HepG2 (cell line): Measurements from ENCODE around the gene GPD1.

Experiments used
- CEBPB ChIP-seq: IDR thresholded peaks from 2 replicates; pipeline ENCODE4 v1.6.1; 2011; ENCODE audit warnings: low read depth, low read length, improper control_type of control experiment, borderline replicate concordance
- FOXM1 ChIP-seq: sonication (generic); formaldehyde crosslinking; IDR thresholded peaks from 2 replicates; pipeline ENCODE4 v1.5.0; 2020; ENCODE audit warnings: missing genetic modification reagents
- POLR2AphosphoS5 ChIP-seq: IDR thresholded peaks from 2 replicates; pipeline ENCODE4 v1.6.1; 2012; ENCODE audit warnings: low read depth, low read length
- SMC3 ChIP-seq: IDR thresholded peaks from 2 replicates; pipeline ENCODE4 v1.6.1; 2011; ENCODE audit warnings: low read length, improper control_type of control experiment
- ZFP36L1 ChIP-seq: sonication (generic); formaldehyde crosslinking; IDR thresholded peaks from 2 replicates; pipeline ENCODE4 v1.8.0; 2022; ENCODE audit warnings: mild to moderate bottlenecking, missing genetic modification reagents, moderate library complexity
- TF ChIP-seq, protein P1 (sequence below): sonication (generic); formaldehyde crosslinking; IDR thresholded peaks from 2 replicates; pipeline ENCODE4 v1.8.0; 2022; ENCODE audit warnings: missing genetic modification reagents, mild to moderate bottlenecking, borderline replicate concordance
- TF ChIP-seq, protein P2 (sequence below): sonication (generic); formaldehyde crosslinking; IDR thresholded peaks from 2 replicates; pipeline ENCODE4 v1.8.1; 2022; ENCODE audit warnings: mild to moderate bottlenecking, missing genetic modification reagents

DNA sequence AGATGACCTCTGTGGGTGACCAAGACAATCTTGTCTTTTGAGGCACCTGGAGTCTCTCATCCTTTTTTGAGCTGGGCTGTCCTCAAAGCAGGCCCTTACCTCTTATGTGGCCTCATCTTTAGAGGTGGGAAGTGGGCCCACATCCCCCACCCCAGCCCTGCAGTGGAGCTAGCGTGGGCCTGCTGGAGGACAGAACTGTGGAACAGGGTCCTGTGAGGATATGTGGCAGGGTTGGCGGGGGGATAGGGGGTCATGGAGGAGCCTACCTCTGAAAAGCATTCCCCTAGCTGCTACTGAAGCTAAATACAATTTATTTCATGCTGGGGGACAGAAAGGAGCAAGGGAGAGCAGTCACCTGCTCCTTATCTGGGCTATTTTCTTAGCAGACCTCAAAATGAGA is 457 bp upstream of the GPD1 start:
- TF ChIP-seq CEBPB, result no peak
- TF ChIP-seq POLR2AphosphoS5, result no peak
- TF ChIP-seq FOXM1, result no peak
- TF ChIP-seq, protein P1, sequence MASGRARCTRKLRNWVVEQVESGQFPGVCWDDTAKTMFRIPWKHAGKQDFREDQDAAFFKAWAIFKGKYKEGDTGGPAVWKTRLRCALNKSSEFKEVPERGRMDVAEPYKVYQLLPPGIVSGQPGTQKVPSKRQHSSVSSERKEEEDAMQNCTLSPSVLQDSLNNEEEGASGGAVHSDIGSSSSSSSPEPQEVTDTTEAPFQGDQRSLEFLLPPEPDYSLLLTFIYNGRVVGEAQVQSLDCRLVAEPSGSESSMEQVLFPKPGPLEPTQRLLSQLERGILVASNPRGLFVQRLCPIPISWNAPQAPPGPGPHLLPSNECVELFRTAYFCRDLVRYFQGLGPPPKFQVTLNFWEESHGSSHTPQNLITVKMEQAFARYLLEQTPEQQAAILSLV (CRISPR knock-in tag), result no peak
- TF ChIP-seq, protein P2, sequence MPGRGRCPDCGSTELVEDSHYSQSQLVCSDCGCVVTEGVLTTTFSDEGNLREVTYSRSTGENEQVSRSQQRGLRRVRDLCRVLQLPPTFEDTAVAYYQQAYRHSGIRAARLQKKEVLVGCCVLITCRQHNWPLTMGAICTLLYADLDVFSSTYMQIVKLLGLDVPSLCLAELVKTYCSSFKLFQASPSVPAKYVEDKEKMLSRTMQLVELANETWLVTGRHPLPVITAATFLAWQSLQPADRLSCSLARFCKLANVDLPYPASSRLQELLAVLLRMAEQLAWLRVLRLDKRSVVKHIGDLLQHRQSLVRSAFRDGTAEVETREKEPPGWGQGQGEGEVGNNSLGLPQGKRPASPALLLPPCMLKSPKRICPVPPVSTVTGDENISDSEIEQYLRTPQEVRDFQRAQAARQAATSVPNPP (CRISPR knock-in tag), result no peak
- TF ChIP-seq ZFP36L1 (CRISPR knock-in tag), result no peak
- TF ChIP-seq SMC3, result no peak
